ENCODE data around the gene CKAP2L.
A peak's percentile ranks its signal among the peaks of the same experiment; 100 is the strongest.

Gene CKAP2L

DNA sequence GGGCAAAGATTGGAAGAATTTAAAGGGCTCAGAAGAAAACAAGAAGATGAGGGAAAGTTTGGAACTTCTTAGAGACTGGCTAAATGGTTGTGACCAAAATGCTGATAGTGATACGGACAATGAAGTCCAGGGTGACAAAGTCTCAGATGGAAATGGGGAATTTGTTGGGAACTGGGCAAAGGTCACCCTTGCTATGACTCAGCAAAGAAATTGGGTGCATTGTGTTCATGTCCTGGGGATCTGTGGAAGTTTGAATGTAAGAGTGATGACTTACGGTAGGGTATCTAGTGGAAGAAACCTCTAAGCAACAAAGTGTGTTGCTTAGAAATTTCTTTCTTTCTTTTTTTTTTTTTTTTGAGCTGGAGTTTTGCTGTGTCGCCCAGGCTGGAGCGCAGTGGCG is 25.9 kb upstream of the CKAP2L start:
- TF ChIP-seq, protein P1, sequence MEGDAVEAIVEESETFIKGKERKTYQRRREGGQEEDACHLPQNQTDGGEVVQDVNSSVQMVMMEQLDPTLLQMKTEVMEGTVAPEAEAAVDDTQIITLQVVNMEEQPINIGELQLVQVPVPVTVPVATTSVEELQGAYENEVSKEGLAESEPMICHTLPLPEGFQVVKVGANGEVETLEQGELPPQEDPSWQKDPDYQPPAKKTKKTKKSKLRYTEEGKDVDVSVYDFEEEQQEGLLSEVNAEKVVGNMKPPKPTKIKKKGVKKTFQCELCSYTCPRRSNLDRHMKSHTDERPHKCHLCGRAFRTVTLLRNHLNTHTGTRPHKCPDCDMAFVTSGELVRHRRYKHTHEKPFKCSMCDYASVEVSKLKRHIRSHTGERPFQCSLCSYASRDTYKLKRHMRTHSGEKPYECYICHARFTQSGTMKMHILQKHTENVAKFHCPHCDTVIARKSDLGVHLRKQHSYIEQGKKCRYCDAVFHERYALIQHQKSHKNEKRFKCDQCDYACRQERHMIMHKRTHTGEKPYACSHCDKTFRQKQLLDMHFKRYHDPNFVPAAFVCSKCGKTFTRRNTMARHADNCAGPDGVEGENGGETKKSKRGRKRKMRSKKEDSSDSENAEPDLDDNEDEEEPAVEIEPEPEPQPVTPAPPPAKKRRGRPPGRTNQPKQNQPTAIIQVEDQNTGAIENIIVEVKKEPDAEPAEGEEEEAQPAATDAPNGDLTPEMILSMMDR (IDR thresholded peaks at IDR 0.05; ENCODE audit: low read depth, low read length, missing control alignments): no peak
- H3K4me3 ChIP-seq (ENCODE audit: low read depth, low read length): no peak overlapping the region
- no peak for DNase-seq (ENCODE audit: low read depth)

DNA sequence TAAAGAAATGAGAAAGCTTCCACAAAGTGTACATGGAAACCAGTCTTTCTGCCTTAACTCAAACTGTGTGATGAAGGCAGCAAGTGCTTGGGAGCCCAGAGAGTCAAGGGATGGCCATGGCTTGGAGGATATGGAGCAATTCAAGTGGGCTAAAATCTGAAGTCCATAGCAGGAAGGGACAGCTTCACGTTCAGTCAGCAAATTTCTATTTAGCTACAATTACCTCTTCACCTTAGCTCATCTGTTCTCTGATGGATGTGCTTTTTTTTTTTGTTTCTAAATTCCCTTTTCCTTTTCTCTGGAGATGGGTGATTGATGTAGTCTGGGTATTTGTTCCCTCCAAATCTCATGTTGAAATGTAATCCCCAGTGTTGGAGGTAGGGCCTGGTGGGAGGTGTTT is 24.8 kb upstream of the CKAP2L start:
- DNase-seq (ENCODE audit: low read depth): no peak
- TF ChIP-seq, protein P1 (IDR thresholded peaks at IDR 0.05; ENCODE audit: low read depth, low read length, missing control alignments): no peak
- no peak overlapping the region for H3K4me3 ChIP-seq (ENCODE audit: low read depth, low read length)

DNA sequence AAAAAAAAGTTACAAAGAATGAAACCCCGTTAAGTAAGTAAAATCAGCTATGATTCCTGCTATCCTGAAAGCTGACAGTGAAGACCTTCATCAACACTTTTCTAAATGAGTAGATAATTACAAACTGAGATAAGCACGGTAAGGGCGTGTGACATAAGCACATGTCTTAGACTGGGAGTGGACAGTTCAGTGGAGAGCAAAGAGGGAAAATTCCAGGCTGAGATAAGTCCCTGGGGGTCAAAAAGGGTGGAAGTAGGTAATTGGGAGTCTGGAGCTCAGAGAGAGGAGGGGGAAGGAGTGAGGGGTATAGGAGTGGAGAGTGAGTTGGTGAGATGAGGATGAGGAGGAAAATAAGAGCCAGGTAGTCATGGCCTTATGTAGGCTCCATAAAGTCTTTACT is 24.2 kb upstream of the CKAP2L start:
- TF ChIP-seq, protein P1 (IDR thresholded peaks at IDR 0.05; ENCODE audit: low read depth, low read length, missing control alignments): no peak
- no peak overlapping the region for H3K4me3 ChIP-seq (ENCODE audit: low read depth, low read length)
- DNase-seq (ENCODE audit: low read depth): no peak

DNA sequence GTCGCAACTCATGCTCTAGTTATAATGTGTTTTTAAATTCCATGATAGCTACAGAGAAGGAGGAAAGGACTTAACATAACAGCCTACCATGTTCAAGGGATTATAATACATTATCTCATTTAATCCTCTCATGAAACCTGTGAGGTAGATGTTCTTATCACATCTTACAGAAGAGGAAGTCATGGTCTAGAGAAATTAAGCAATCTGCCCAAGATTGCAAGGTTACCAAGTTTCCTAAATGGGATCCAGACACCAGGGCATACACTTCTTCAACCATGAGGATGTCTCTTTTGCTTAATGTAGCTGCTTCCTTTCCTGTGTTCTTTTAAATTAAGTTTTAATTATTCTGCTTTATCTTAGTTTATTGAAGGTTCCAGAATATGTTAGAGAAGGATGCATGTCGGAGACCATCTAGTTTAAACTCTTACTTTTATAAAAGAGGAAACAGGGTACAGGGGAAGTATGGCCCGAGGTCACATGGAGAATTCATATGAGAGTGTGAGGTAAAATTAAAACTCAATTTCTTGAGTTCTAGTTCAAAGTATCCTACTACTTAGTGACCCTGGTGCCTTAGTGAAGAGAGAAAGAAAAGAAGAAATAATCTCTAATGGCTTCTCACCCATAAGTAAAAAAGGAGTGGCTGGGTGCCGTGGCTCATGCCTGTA is 23.5 kb upstream of the CKAP2L start:
- TF ChIP-seq, protein P1 (IDR thresholded peaks at IDR 0.05; ENCODE audit: low read depth, low read length, missing control alignments): no peak
- H3K4me3 ChIP-seq (ENCODE audit: low read depth, low read length): no peak overlapping the region
- no peak for DNase-seq (ENCODE audit: low read depth)

DNA sequence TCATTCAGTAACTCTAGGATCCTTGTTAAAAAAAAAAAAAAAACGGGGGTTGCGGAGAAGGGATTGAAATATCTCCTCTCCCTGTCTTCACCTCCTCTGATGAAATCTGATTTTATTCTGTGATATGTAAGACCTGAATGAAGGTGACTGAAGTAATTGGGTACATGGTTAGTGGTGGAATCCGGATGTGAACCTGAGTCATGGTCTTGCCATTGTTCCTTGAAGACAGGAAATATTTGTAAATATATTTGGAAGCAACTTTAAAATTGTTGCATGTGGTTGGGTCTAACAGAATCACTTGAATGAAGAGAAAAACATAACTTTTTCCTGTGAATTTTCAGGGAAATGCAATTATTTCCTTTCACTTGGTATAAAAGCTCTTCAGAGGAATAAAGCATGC is 22.9 kb upstream of the CKAP2L start:
- TF ChIP-seq, protein P1 (IDR thresholded peaks at IDR 0.05; ENCODE audit: low read depth, low read length, missing control alignments): no peak
- no peak overlapping the region for H3K4me3 ChIP-seq (ENCODE audit: low read depth, low read length)
- DNase-seq (ENCODE audit: low read depth): no peak

DNA sequence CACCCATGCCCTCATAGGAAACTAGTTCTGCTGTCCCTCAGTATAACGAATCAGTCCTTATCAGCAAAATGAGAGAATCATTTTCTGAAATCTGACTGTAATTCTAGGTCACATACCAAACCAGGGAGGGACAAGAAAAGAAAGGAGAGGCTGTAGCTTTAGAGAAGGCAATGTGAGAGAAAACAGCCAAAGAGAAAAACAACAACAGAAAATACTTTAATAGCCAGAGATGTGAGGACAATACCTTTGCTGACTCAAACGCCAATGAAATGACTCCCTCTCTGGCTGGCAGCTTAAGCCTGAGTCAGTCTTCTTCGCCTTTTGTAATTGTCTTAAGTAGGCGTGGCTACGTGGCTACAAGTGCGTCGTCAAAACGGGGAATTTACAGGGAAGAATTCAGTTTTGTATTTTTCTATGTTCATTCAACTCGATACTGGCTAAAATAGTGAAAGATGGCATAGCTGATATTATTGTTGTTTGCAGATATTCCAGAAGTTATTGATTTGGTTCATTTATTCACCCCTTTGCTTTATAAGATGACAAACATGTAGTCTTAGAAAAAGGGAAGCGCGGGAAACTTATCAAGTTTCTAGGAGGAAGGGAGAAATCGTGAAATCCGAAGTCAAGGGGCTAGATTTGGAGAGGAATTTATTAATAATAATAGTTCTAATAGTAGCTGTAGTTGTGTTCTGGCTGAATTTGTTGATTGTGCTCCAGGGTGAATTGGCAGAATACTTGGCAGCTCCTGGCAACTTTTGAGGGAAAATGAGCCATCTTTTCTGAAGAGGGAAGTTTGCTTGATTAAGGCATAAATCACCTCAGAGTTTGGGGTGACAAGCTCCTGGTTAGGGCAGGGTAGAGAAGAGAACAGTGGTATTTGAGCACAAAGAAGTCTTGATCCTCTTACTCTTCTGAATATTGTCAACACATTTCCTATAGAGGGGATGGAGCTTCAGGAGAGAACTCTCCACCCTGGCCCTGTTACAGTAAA is 20.1 kb upstream of the CKAP2L start, which contains the start of gene IL1A:
IL1A (minus strand) TSS at position 295 of the 991 bp plus-strand sequence. CDS start 723 bp downstream, outside the sequence.
- H3K4me3 ChIP-seq (ENCODE audit: low read depth, low read length): peak within 1 kb of the TSS; percentile 31
- TF ChIP-seq, protein P1 (IDR thresholded peaks at IDR 0.05; ENCODE audit: low read depth, low read length, missing control alignments): no peak
- no peak for DNase-seq (ENCODE audit: low read depth)
